Middle frontal gyrus (tissue), 1 donor: ENCODE results near the gene ACTA1.
"Not testable (repeated sequence)": the region's sequence is repeated elsewhere in the genome, so short reads cannot be mapped to it uniquely, and the experiment has no call there.

Experiments
- DNase-seq: peaks from one replicate; pipeline ENCODE4 v3.0.0-alpha.2; 2015; ENCODE audit warnings: low spot score; ENCODE audit errors: extremely low spot score

Gene ACTA1

DNA sequence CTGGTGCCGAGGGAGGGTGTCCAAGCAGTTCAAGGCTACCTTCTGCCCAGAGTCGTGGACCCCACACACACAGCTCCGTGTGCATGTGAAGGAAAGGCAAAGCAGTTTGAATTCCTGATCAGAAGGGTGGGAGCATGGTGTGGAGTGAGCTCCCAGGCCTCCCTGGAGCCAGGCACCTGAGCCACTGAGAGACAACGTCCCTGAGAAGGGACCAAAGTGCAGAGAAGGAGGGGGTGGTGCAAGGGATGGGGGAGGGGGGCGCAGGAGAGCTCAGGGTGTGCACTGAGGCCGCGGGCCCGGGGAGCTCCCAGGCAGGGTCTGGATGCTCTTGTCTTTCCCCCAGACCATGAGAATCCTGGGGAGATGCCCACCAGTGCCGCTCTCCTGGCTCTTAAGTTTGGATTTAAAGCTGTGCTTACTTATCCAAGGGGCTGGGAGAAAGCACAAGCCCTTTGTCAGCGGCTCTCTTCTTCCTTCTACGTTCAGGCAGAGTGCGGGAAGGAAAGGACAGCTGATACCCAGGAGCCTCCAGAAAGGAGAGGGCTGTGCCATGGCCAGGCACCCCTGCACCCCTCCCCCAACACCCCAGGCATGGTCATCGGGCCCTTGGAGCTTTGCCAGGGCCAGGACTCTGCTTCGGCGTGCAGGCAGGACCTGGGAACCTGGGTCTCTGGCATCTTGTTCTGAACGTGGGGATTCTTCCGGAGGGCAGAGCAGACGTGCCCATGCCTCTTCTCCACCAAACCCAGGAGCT is 24.1 kb downstream of the ACTA1 start:
- DNase-seq = no peak

DNA sequence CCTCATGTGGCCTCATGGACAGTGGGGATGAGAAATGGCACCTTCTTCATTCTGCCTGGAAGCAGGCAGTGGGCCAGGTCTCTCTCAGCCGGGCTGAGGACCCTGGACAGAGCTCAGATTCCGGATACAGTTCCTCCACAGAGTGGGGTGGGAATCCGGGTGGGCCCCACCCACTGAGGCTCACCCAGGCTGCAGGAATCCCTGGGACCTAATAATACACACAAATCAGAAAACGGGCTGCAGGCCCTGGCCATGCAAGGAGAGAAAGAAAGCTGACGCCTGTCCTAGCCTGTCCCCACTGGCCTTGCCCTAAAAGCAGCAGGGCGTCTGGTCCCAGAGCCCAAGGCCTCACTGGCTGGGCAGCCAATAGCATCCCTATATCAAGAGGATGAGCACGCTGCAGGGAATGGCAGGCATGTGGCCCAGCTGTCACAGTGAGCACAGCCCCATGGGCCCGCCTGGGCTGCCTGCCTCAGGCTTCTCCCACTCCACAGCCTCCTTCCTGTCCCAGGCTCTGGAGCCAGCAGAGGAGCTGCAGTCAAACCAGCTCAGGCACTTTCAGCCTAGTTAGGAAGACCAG is 25.3 kb downstream of the ACTA1 start:
- no peak for DNase-seq

DNA sequence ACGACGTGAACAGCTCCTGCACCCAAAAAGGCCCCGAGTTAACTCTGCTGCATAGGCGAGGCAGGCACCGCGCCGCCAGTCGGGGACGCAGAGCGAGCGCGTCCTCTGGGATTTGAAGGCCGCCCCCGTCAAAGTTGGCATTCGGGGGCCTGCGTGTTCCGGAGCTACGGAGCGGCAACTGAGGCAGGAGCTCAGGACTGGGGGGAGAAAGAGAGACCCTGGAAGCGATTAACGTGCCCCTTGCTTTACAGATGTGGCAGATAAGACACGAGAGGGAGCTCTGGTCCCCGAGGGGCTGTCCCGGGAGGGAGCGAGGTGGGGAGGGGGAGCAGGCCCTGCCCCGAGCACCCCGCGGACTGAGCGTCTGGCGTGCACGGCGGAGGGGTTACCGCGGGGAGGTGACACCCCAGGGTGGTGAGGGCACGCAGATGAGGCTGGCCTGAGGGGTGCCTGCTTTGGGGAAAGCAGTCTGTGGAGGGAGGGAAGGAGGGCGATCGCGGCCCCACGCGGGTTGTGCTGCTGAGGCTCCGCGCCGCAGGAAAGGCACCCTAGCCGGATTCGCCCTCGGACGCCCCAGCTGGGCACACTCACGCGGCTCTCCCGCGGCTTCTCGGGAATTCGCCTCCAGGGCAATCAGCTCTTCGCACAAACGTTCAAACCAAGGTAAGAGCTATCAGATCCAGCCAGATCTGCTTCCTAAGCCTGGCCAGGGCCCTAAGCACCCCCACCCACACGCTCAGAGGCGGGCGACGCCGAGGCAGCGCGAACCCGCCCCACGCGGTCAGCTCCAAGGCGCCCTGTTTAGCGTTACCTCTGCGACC is 26.5 kb downstream of the ACTA1 start:
- no peak for DNase-seq

DNA sequence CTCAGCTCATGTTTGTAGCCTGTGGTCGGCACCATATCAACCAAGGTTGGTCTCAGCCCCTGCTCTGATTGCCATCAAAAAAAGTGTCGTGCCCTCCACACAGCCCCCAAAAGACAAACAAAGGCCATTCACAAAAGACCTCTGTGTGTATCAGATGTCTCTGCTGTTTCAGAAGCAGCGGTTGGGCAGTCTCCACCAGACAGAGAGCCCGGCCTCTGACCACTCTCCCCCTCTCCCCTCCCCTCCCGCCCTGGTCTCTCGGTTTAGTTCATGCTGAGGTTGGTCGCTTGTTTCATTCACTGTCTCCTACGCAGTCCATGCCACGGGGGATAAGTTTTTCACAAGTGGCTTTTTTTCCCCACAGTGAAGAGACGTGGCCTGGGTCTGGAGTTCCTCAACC is 27.1 kb downstream of the ACTA1 start:
- DNase-seq = no peak

DNA sequence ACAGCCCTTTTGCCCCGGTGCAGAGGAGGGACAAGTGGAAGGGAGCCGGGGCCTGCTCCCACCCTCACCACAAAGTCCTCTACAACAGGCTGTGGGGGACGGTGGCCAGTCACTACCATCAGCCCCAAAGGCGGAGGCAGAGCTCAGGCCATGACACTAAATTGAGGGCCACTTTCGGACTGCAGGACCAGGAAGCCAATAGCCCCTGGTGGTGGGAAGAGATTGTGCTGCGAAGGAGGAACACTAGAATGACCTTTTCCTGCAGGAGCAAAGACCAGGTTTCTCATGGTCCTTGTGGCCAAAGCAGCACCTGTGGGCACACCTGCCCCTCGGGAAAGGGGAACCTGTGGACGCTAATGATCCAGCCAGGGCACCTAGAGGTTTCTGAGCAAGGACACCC is 30.3 kb downstream of the ACTA1 start:
- no peak for DNase-seq

DNA sequence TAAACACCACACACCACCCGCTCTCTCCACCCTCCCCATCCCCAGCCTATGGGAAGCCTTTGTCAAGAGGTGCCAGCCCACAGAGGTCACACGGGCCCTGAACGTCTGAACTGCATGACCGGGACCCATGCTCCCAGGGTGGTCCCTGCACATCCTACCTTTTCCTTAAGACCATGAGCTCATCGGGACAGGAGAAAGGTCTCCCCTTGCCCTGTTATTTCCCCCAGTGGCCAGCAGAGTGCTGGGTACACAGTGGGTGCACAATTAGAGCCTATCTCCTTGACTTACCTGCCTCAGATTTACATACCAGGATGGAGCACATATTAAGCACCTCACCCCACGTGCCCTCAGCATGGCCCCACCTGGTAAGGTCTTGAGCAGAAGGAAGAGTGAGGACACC is 30.9 kb downstream of the ACTA1 start:
- no peak for DNase-seq

DNA sequence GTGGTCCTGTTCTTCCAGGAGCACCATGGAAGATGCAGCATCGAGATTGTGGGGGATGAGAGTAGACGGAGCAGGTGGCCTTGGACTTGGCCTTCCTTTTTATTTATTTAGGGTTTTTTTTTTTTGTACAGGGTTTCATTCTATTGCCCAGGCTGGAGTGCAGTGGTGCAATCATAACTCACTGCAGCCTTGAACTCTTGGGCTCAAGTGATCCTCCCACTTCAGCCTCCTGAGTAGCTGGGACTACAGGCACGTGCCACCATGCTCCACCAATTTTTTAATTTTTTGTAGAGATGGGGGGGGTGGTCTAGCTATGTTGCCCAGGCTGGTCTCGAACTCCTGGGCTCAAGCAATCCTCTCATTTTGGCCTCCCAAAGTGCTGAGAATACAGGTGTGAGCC is 31.6 kb downstream of the ACTA1 start:
- DNase-seq = not testable (repeated sequence)

DNA sequence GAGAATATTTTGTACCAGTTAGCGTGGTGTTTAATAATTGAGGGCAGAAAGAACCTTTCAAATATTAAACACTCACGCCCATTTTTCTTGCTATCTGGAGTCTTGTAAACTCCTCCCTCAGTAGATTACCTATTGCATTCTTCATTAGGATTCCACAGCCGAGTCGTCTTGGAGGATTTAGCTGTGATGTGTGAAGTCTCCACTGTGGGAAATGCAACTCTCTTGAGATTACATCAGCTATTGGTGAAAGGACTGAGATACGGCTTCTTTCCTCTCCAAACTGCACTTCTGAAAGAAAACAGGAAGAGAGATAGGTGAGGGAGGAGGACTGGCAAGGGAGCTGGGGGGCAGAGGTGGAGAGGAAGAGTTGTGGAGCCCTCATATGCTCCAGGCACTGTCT is 36.1 kb downstream of the ACTA1 start:
- no peak for DNase-seq

DNA sequence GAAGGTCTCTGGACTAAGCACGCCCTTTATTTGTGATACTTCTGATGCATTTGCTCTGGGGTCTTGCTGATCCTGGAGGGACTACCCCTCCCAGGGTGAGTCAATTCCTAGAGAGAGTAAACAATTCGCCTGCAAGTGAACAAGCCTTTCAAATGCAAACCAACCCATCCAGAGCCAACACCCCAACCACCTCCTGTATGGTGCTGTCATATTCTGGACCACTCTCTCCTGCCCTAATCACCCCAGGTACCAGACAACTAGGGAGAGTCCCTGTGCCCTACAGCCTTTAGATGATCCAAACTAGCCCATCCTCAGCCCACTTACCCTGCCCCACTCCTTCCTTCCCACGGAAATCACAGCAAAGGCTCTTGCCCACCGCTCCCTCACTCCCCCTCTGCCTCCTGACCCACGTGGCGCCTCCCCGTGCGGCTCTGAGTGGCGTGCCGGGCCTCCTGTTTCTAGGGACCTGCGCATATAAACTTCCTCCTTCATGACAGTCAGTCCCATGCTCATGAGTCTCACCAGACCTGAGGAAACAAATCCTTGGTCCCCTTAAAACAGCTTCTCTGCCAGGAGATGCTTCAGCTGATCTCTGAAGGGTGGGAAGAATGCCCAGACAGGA is 37.2 kb downstream of the ACTA1 start:
- no peak for DNase-seq

DNA sequence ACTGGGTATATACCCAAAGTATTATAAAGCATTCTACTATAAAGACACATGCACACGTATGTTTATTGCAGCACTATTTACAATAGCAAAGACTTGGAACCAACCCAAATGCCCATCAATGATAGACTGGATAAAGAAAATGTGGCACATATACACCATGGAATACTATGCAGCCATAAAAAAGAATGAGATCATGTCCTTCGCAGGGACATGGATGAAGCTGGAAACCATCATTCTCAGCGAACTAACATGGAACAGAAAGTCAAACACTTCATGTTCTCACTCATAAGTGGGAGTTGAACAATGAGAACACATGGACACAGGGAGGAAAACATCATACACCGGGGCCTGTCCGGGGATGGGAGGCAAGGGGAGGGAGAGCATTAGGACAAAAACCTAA is 39.4 kb downstream of the ACTA1 start:
- not testable (repeated sequence) for DNase-seq

DNA sequence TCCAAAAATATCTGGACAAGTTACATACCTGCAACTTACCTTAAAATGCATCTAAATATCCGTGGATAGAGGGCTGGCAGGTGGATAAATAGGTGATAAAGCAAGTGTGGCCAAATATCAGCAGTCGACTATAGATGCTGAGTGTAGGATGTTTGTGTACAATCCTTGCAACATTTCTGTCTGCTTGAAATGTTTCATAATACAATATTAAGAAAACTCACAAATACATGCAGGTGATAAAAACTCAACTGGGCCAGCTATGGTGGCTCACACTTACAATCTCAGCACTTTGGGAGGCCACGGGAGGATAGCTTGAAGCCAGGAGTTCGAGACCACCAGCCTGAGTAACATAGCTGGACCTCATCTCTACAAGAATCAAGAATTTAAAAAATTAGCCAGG is 41.0 kb downstream of the ACTA1 start:
- no peak for DNase-seq

DNA sequence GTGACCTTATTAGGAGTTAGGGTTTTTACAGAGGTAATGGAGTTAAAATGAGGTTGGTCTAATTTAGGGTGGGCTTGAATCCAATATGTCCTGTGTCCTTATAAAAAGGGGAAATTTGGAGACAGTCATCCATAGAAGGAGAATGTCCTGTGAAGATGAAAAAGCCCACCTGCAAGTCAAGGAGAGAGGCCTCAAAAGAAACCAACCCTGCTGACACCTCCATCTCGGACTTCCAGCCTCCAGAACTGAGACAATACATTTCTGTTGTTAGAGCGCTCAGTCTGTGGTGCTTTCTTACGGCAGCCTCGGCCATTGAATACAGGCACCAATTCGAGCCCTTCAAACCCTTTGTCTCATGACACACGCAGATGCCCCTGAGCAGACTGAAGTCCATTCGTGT is 43.8 kb downstream of the ACTA1 start:
- no peak for DNase-seq

DNA sequence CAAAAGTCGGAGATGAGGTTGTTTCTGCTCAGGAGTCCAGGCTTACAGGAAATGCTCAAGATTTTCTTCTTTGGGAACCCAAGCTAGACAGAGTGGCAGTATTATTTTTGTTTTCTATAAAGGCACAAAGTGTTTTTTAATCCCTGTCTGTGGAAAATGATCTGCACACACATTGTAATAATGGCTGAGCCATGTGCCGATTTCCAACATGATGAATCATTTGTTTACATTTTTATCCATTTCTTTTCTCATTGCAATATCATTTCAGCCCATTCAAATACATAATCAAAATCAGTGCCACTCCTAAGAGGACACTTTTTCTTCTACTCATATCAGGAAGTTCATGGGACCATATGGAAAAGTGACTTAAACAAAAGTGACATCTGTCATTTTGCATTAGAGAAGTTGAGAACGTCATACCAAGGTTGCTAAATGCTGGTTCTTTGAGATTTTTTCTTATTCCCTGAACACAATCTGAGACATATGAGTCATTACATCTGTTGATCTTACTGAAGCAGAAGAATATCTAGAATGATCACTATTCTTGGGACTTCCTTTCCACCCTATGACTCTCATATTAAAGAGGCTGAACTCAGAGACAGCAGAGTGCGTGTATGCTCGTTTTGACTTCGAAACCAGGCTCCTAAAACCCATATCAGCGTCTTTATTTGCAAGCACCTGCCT is 44.9 kb downstream of the ACTA1 start:
- DNase-seq = no peak

DNA sequence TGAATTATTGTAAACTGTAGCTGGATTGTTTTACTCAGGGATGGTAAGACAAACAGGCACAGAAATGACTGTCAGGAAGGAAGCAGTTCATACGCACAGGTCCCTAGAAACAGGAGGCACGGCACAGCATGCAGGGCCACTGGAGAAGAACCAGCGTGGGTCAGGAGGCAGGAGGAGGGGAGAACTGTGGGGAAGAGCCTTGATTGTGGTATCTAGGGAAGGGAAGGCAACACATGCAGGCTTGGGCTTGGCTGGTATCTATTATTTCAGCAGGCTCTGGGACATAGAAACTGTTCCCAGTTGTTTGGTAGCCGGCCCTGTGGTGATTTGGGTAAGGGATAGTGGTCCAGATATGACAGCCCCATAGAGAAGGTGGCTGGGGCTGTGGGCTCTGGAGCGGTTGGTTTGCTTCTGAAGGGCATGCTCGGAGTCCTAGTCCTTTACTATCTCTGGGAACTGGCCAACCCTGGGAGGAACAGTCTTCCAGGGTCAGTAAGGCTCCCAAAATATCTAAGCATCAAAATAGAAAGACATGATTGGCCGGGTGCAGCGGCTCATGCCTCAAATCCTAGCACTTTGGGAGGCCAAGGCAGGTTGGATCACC is 47.9 kb downstream of the ACTA1 start:
- DNase-seq = no peak

DNA sequence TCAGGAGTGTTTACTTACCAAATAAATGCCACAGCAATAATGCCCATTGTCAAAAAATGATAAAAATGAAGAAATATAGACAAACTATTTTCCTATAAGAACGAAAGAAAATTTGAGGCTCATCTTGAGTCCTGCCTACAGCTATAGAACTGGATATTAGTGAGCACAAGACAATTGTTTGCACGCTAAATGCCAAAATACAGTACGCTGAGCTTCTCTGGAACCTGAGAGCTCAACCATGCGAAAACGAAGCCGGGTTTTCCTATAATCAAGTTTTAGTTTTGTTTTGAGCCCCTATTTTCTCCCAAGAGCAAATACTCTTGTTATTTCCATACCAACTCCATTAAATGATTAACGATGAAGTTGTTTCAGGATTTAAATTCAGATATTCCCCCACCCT is 49.1 kb downstream of the ACTA1 start:
- DNase-seq = no peak

DNA sequence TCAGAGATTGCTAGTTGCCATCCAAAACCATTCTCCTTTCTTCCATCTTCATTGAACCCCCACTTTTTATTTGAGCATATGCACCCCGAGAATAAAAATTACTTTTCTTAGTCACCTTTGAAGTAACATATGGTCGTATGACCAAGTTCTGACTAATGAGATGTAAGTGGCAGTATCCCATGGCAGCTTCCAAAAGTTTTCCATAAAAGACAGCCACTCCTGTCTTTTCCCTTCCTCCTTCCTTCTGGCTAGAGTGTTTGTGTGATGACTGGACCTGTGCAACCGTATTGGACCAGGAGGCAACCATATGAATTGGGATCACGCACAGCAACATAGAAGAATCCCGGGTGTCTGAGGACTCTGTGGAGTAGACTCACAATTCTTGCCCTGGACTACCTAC is 49.9 kb downstream of the ACTA1 start:
- no peak for DNase-seq

DNA sequence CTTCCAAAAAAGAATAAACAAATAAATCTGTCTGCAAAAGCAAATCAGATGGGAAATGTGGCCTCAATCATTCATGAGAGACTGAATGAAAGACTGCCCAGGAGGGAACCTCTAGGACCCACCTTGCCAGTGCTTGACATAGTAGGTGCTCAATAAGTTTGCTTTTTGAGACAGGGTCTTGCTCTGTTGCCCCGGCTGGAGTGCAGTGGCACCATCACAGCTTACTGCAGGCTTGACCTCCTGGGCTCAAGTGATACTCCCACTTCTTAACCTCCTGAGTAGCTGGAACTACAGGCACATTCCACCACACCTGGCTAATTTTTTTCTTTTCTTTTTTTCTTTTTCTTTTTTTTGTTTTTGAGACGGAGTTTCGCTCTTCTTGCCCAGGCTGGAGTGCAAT is 50.7 kb downstream of the ACTA1 start:
- no peak for DNase-seq
